WTC11 (cell line): ENCODE data around the gene CLEC2L.

Source experiments
- CBFB ChIP-seq: sonication (generic); formaldehyde crosslinking; IDR thresholded peaks from 2 replicates; pipeline ENCODE4 v1.8.1; 2022; ENCODE audit warnings: mild to moderate bottlenecking, low read depth, missing genetic modification reagents
- ZBTB21 ChIP-seq: sonication (generic); formaldehyde crosslinking; IDR thresholded peaks from 2 replicates; pipeline ENCODE4 v1.8.1; 2023; ENCODE audit warnings: mild to moderate bottlenecking, missing genetic modification reagents, borderline replicate concordance
- TF ChIP-seq, protein P1 (sequence below): fragments of 200-600 bp; IDR thresholded peaks from 2 replicates; pipeline ENCODE4 v1.8.0; 2022; ENCODE audit warnings: antibody characterized with exemption
- TF ChIP-seq, protein P2 (sequence below): sonication (generic); formaldehyde crosslinking; conservative IDR thresholded peaks from 2 replicates; pipeline ENCODE4 v1.8.1; 2023; ENCODE audit warnings: mild to moderate bottlenecking, low read depth, missing genetic modification reagents, moderate library complexity

DNA sequence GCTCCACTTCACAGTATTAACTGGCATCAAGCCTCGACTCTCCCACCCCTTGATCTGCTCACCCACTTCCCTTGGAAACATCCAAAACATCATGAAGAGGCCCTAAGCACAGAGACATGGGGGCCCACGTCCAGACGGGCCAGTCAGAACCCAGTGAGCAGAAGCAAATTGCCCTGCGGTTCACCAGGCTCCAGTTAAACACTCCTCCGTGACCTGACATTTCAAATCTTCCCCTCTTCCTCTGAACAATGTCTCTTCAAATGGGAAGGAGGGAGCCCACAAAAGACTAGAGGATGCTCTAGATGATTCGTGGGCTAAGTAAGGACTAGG, 44.8 kb downstream of the CLEC2L start:
- TF ChIP-seq, protein P1, sequence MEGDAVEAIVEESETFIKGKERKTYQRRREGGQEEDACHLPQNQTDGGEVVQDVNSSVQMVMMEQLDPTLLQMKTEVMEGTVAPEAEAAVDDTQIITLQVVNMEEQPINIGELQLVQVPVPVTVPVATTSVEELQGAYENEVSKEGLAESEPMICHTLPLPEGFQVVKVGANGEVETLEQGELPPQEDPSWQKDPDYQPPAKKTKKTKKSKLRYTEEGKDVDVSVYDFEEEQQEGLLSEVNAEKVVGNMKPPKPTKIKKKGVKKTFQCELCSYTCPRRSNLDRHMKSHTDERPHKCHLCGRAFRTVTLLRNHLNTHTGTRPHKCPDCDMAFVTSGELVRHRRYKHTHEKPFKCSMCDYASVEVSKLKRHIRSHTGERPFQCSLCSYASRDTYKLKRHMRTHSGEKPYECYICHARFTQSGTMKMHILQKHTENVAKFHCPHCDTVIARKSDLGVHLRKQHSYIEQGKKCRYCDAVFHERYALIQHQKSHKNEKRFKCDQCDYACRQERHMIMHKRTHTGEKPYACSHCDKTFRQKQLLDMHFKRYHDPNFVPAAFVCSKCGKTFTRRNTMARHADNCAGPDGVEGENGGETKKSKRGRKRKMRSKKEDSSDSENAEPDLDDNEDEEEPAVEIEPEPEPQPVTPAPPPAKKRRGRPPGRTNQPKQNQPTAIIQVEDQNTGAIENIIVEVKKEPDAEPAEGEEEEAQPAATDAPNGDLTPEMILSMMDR = no peak
- TF ChIP-seq CBFB (CRISPR knock-in tag) = no peak
- TF ChIP-seq ZBTB21 = no peak
- TF ChIP-seq, protein P2, sequence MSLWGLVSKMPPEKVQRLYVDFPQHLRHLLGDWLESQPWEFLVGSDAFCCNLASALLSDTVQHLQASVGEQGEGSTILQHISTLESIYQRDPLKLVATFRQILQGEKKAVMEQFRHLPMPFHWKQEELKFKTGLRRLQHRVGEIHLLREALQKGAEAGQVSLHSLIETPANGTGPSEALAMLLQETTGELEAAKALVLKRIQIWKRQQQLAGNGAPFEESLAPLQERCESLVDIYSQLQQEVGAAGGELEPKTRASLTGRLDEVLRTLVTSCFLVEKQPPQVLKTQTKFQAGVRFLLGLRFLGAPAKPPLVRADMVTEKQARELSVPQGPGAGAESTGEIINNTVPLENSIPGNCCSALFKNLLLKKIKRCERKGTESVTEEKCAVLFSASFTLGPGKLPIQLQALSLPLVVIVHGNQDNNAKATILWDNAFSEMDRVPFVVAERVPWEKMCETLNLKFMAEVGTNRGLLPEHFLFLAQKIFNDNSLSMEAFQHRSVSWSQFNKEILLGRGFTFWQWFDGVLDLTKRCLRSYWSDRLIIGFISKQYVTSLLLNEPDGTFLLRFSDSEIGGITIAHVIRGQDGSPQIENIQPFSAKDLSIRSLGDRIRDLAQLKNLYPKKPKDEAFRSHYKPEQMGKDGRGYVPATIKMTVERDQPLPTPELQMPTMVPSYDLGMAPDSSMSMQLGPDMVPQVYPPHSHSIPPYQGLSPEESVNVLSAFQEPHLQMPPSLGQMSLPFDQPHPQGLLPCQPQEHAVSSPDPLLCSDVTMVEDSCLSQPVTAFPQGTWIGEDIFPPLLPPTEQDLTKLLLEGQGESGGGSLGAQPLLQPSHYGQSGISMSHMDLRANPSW (CRISPR knock-in tag) = no peak
